RWPE1 (cell line): ENCODE data around the gene MYH6.

ENCODE experiments used
- CTCF ChIA-PET: fragments of 350-600 bp; sonication (Branson Sonifier 250); formaldehyde crosslinking; extraction: SDS; loops from one replicate; lab custom pipeline; 2021; lab: Yijun Ruan, JAX
- POLR2A ChIA-PET: fragments of 400-600 bp; formaldehyde crosslinking; extraction: SDS; loops from one replicate; lab custom pipeline; 2020; ENCODE audit warnings: antibody characterized with exemption; ENCODE audit not compliant: low non-redundant PET; lab: Yijun Ruan, JAX
- DNase-seq: peaks from one replicate; pipeline ENCODE4 v3.0.0; 2012; ENCODE audit warnings: low spot score
- H3K27ac ChIP-seq: fragments of 450-650 bp; 2 replicates; pipeline ENCODE4 v1.5.1; 2017
- TF ChIP-seq, protein P1 (sequence below): fragments of 450-650 bp; conservative IDR thresholded peaks from 2 replicates; pipeline ENCODE4 v1.5.1; 2017; ENCODE audit warnings: low read depth, mild to moderate bottlenecking

The MYH6 gene

DNA sequence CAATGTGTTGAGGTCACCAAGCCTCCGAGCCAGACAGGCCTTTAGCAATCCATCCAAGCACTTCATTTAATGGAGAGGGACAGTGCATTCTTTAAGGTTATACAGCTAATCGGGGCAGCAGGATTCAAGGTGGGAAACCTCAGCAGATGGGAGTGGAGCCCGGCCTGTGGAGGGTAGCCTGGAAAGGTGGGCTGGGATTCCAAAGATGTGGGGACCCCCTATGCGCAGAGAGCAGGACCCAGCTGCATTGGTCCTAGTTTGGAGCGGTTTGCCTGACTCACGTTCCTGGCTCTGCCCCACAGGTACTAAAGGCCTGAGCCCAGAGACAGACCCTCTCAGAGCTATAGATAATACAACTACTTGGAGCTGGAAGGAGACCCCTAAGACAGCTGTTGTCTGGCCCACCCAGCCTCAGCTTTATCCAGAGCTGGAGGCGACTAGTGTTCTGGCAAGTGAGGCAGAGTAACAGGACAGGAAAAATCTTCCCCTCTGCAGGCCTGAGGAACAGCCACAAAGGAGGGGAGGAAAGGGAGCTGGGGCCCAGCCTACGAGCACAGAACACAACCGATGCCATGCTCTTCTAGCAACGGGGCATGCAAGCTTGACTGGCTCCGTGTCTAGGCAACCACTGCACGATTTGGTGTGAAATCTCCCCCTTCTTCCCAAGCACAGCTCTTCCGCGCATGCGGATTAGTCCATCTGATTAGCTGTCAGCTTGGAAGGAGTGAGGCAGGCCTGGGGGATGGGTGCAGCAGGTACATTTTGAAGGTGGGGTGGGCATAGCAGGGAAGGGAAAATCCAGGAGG is 28.5 kb upstream of the MYH6 start:
- POLR2A ChIA-PET = no interaction called here
- no peak overlapping the region for H3K27ac ChIP-seq
- TF ChIP-seq, protein P1, sequence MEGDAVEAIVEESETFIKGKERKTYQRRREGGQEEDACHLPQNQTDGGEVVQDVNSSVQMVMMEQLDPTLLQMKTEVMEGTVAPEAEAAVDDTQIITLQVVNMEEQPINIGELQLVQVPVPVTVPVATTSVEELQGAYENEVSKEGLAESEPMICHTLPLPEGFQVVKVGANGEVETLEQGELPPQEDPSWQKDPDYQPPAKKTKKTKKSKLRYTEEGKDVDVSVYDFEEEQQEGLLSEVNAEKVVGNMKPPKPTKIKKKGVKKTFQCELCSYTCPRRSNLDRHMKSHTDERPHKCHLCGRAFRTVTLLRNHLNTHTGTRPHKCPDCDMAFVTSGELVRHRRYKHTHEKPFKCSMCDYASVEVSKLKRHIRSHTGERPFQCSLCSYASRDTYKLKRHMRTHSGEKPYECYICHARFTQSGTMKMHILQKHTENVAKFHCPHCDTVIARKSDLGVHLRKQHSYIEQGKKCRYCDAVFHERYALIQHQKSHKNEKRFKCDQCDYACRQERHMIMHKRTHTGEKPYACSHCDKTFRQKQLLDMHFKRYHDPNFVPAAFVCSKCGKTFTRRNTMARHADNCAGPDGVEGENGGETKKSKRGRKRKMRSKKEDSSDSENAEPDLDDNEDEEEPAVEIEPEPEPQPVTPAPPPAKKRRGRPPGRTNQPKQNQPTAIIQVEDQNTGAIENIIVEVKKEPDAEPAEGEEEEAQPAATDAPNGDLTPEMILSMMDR = no peak
- no peak for DNase-seq
- CTCF ChIA-PET = interaction anchor here (0.6 to 0.7 kb wide), 2 partner anchors 10 to 20 kb away, joined by 3 read pairs; no protein-coding TSS in a partner anchor

DNA sequence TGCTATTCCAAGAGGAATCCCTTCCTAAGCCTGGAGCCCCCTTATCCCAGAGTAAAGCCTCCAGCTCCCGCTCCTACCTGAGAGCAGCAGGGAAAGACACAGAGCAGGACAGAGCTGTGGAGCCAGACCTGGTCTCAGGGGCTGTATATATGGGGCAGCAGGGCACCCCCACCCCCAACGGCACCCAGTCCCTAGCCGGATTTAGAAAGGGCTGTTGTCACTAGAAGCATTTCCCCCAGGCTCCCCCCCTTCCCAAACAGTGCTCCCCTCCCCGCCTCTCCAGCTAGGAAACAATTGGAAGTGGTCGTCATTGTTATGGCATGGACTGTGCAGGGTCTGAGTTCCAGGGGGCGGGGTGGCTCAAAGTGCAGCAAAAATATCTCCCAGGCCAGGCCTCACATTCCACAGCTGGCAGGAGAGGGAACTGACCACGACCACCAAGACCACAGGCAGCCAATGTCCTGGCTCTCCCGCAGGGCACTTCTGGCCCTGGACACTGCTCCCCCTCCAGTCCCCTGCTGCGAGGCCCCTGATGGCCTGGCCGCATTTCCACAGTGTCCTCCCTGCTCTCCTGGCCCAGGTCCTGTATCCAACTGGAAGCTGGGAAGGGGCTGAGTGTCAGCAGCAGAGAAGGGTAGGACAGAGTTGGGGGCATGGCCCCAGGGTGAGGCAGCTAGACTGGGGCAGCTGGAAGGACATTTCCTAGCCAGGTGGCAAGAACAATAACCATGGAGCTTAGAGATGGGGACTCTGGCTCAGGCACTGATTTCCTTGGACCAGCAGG is 27.7 kb upstream of the MYH6 start, which contains the start of gene MYH7:
Gene MYH7, minus strand, starts transcription at position 118 of the 784 bp plus-strand sequence. CDS start 1,928 bp downstream, outside the sequence.
- POLR2A ChIA-PET = no interaction called here
- no peak for DNase-seq
- TF ChIP-seq, protein P1 = no peak
- no peak within 1 kb of the TSS for H3K27ac ChIP-seq
- CTCF ChIA-PET = interaction anchor here (0.7 kb wide), 1 partner anchor 9 kb away, joined by 3 read pairs; no protein-coding TSS in a partner anchor

DNA sequence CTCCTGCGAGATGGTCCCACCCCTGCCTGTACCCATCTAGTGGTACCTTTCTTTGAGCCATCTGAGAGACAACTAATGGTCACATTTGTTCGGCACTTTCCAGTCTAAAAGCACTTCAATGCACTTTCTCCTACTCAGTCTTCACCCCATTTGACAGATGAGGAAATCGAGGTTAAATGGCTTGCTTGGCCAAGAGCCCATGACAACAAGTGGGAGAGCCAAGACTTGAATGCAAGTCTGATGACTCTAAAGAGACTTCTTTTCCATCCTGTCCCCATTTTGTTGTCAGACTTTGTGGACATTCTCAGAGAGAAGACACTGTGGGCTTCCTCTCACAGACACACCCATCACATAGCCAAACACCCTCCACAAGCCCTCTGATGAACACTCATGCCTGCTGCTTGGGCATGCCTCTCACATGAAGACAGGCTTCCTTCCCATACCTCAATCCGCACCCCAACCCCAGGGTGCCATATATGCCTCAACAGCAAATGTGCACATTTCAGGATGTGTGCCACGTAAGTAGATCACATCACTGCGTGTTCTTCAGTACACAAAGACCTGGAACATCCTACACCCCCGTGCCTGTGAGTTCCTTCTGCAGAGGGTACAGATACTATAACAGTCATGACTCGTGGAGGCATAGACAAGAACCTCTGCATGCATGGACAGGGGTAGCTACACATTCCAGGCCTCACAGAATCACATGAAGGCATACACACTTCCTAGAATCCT is 26.6 kb upstream of the MYH6 start:
- ChIA-PET POLR2A (no interaction called here), CTCF (no interaction called here)
- no peak overlapping the region for H3K27ac ChIP-seq
- no peak for DNase-seq
- TF ChIP-seq, protein P1 = no peak

DNA sequence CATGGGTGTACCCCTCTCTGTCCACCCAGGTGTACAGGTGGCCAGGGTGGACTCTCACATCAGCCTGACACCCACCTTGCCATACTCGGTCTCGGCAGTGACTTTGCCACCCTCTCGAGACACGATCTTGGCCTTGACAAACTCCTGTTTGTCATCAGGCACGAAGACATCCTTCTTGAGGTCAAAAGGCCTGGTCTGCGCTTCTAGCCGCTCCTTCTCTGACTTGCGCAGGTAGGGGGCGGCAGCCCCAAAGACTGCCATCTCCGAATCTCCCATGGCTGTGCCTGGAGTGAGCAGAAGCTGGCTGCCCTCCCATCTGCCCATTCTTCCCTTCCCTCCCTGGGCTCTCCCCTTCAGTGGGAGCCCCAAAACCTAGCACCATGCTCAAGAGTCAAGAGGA is 25.4 kb upstream of the MYH6 start:
- no peak for DNase-seq
- CTCF ChIA-PET = no interaction called here
- POLR2A ChIA-PET = no interaction called here
- H3K27ac ChIP-seq = no peak overlapping the region
- TF ChIP-seq, protein P1 = no peak

DNA sequence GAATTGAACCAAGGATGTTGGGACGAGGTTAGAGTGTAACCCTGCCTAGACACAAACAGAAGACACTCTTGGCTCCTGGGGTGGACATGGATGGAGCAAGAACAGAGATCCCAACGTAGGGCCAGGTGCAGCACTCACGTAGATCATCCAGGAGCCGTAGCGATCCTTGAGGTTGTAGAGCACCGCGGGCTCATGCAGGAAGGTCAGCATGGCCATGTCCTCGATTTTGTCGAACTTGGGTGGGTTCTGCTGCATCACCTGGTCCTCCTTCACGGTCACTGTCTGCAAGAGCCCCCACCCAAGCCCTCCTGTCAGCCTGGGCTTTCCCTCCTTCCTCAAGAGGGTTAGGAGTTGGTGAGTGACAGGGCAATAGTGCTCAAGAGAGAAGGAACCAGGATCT is 24.9 kb upstream of the MYH6 start:
- H3K27ac ChIP-seq = no peak overlapping the region
- TF ChIP-seq, protein P1 = no peak
- ChIA-PET POLR2A (no interaction called here), CTCF (no interaction called here)
- DNase-seq = no peak
